K562 (cell line): ENCODE results near the gene PTPN5. TPM values are rescaled to one million over a fixed set of nuclear protein-coding genes. Genes with fewer than 3 reads are reported as not detected.
A peak's percentile ranks its signal among the peaks of the same experiment; 100 is the strongest.
"Not testable (repeated sequence)": the region's sequence is repeated elsewhere in the genome, so short reads cannot be mapped to it uniquely, and the experiment has no call there.

Experiments
- ATAC-seq: fragments of 200-7000 bp; cut with Tn5 transposase; 3 replicates; pipeline ENCODE4 v1.9.1; 2020; ENCODE audit warnings: moderate library complexity
- BruUV-seq: library from RNA; stranded (reverse); fragments of 400-500 nt; replicated peaks from 2 replicates; lab custom pipeline; 2021; lab: Mats Ljungman, UMichigan
- CTCF ChIA-PET: fragments of 300-600 bp; formaldehyde crosslinking; extraction: SDS; loops from one replicate; lab custom pipeline; 2021; ENCODE audit warnings: low intra/inter-chr PET ratio; lab: Yijun Ruan, JAX
- POLR2A ChIA-PET: fragments of 300-600, 350-650 bp; sonication (Branson Sonifier 250); formaldehyde crosslinking; extraction: SDS; loops from one replicate; lab custom pipeline; 2021; ENCODE audit warnings: antibody characterized with exemption, inconsistent platforms; lab: Yijun Ruan, JAX
- DNase-seq, 4 experiments: peaks; one replicate each; pipeline versions ENCODE4 v3.0.0 to v3.0.0-alpha.2; 2011 to 2018; ENCODE audit warnings: low spot score in 3 of 4, mixed read lengths in 3 of 4; ENCODE audit errors: extremely low read depth in 1 of 4
- FAIRE-seq: peaks from 2 replicates; lab custom pipeline; 2011; peaks lifted over from hg19 to GRCh38; lab: Jason Lieb, UNC
- H2AFZ ChIP-seq: 2 replicates; pipeline ENCODE4 v1.6.0; 2011; ENCODE audit warnings: low read depth, low read length, control low read depth, inconsistent platforms
- H3K27ac ChIP-seq: fragments of 200-600 bp; 3 replicates; pipeline ENCODE4 v1.8.0; 2011; ENCODE audit warnings: low read depth, mild to moderate bottlenecking, control low read depth, inconsistent platforms, low read length, moderate library complexity, mixed read lengths; ENCODE audit errors: extremely low read depth
- H3K27me3 ChIP-seq, 2 experiments: fragments of 300-600 bp in 1 of 2; 2 replicates in 1 of 2; 3 replicates in 1 of 2; pipeline versions ENCODE4 v1.6.0 to v1.8.0; 2011; ENCODE audit warnings: inconsistent platforms in 2 of 2, low read length in 2 of 2, mild to moderate bottlenecking in 1 of 2, mixed read lengths in 1 of 2, moderate library complexity in 1 of 2; ENCODE audit not compliant: control insufficient read depth in 2 of 2, insufficient read depth in 2 of 2
- H3K36me3 ChIP-seq: fragments of 300-600 bp; 3 replicates; pipeline ENCODE4 v1.8.0; 2011; ENCODE audit warnings: mild to moderate bottlenecking, low read length, inconsistent platforms; ENCODE audit not compliant: control insufficient read depth, insufficient read depth
- H3K4me1 ChIP-seq, 2 experiments: fragments of 200-600 bp in 1 of 2; replicated peaks in 1 of 2; 2 replicates in 1 of 2; 3 replicates in 1 of 2; pipeline versions ENCODE4 v1.5.1 to v1.8.0; 2011; ENCODE audit warnings: inconsistent platforms in 2 of 2, low read length in 2 of 2, mild to moderate bottlenecking in 1 of 2, mixed read lengths in 1 of 2, moderate library complexity in 1 of 2; ENCODE audit not compliant: control insufficient read depth in 2 of 2, insufficient read depth in 2 of 2
- H3K4me2 ChIP-seq: 2 replicates; pipeline ENCODE4 v1.6.1; 2011; ENCODE audit warnings: low read length, control low read depth, inconsistent platforms, mixed read lengths; ENCODE audit not compliant: insufficient read depth
- H3K4me3 ChIP-seq: fragments of 200-600 bp; sonication (generic), shearing (Covaris generic); 2 replicates; pipeline ENCODE4 v1.5.1; 2016; ENCODE audit warnings: control low read depth, inconsistent platforms
- H3K79me2 ChIP-seq: fragments of 200-600 bp; 3 replicates; pipeline ENCODE4 v1.8.0; 2011; ENCODE audit warnings: low read length, inconsistent platforms; ENCODE audit not compliant: control insufficient read depth, insufficient read depth
- H3K9ac ChIP-seq, 2 experiments: 2 replicates each; pipeline versions ENCODE4 v1.6.0 to v1.6.1; 2011; ENCODE audit warnings: low read depth in 2 of 2, low read length in 2 of 2, control low read depth in 1 of 2, inconsistent platforms in 1 of 2, mild to moderate bottlenecking in 1 of 2, mixed read lengths in 1 of 2; ENCODE audit not compliant: insufficient read depth in 1 of 2
- H3K9me1 ChIP-seq: one replicate; pipeline ENCODE4 v1.6.0; 2011; ENCODE audit warnings: inconsistent platforms, mild to moderate bottlenecking, low read length, moderate library complexity; ENCODE audit not compliant: control insufficient read depth, insufficient read depth
- H3K9me3 ChIP-seq: replicated peaks from 2 replicates; pipeline ENCODE4 v1.5.1; 2011; ENCODE audit warnings: low read depth, low read length, inconsistent platforms; ENCODE audit not compliant: control insufficient read depth, insufficient read depth
- H4K20me1 ChIP-seq: replicated peaks from 2 replicates; pipeline ENCODE4 v1.6.1; 2011; ENCODE audit warnings: low read length, inconsistent platforms, mixed read lengths; ENCODE audit not compliant: control insufficient read depth, insufficient read depth
- CEBPG ChIP-seq, 3 experiments: fragments of 200-800 bp in 1 of 3; sonication (Bioruptor generic) in 1 of 3; sonication (generic) in 1 of 3; formaldehyde crosslinking in 1 of 3; IDR thresholded peaks in 2 of 3; conservative IDR thresholded peaks in 1 of 3; 2 replicates each; pipeline versions ENCODE4 v1.6.1 to v1.8.0; 2016 to 2022; ENCODE audit warnings: missing compliant biosample characterization in 2 of 3, missing genetic modification characterization in 2 of 3, mild to moderate bottlenecking in 1 of 3, missing genetic modification reagents in 1 of 3
- ZNF785 ChIP-seq: fragments of 250-450 bp; sonication (Bioruptor Pico); IDR thresholded peaks from 2 replicates; pipeline ENCODE4 v1.4.0; 2020; ENCODE audit warnings: mild to moderate bottlenecking
- WGBS: fragments of 100-300 bp; shearing (Covaris generic); methylation state at CpG from one replicate; pipeline ENCODE4 v1.1.6; 2016; ENCODE audit warnings: low coverage, mixed read lengths; ENCODE audit not compliant: insufficient coverage; ENCODE audit errors: missing lambda C conversion rate; 5-methylcytosine and 5-hydroxymethylcytosine counted together
- in situ Hi-C: fragments of 300-500 bp; cut with MboI; formaldehyde crosslinking; loops from 4 replicates; pipeline ENCODE4 v1.15.0; 2018; ENCODE audit warnings: inconsistent platforms, mixed read lengths
- intact Hi-C: fragments of 100-400 bp; cut with micrococcal nuclease; formaldehyde crosslinking; loops from 2 replicates; pipeline ENCODE4 v1.14.2; 2022
- polyA plus RNA-seq, 8 experiments: library from polyadenylated mRNA; depleted of rRNA in 4 of 8; stranded (reverse) in 5 of 8; unstranded in 3 of 8; fragments of >200 nt; fragmentation: Nextera tagmentation in 2 of 8; fragmentation: Illumina TruSeq in 1 of 8; extraction: Ambion mirVana in 2 of 8; extraction: Trizol in 1 of 8; gene quantifications; 2 replicates each; pipeline versions ENCODE4 v1.2.1 to v1.2.3, GENCODE V29; 2011 to 2014; ENCODE audit warnings: inconsistent platforms in 1 of 8, missing spikeins in 1 of 8
- total RNA-seq, 7 experiments: library from RNA; depleted of rRNA in 6 of 7; stranded (reverse); fragments of >200 nt in 6 of 7; fragmentation: Illumina TruSeq in 2 of 7; extraction: Trizol in 2 of 7; gene quantifications; 2 replicates each; pipeline versions ENCODE4 v1.2.1 to v1.2.3, GENCODE V29; 2011 to 2021; ENCODE audit warnings: low replicate concordance in 1 of 7

Gene PTPN5
- total and polyA plus RNA-seq, 9 of the 15 experiments (the other 6 are each of a cell fraction or from before 2014, with no cell fraction given) = not detected

- H3K4me2 ChIP-seq, DNase-seq, H3K4me1 ChIP-seq, H3K27me3 ChIP-seq, H3K36me3 ChIP-seq, in situ Hi-C loops, FAIRE-seq, H3K9me1 ChIP-seq, H3K79me2 ChIP-seq, H3K9me3 ChIP-seq, H3K27ac ChIP-seq, BruUV-seq, H3K4me3 ChIP-seq, H4K20me1 ChIP-seq, H3K9ac ChIP-seq, POLR2A ChIA-PET, intact Hi-C loops, H2AFZ ChIP-seq, CTCF ChIA-PET, ATAC-seq: not testable (repeated sequence)
- 0% methylated on average over 1 of the region's 1 CpG for WGBS
Measured at GRCh38 chr11:18820160-18820559, 28.6 kb upstream of the PTPN5 start.

DNA sequence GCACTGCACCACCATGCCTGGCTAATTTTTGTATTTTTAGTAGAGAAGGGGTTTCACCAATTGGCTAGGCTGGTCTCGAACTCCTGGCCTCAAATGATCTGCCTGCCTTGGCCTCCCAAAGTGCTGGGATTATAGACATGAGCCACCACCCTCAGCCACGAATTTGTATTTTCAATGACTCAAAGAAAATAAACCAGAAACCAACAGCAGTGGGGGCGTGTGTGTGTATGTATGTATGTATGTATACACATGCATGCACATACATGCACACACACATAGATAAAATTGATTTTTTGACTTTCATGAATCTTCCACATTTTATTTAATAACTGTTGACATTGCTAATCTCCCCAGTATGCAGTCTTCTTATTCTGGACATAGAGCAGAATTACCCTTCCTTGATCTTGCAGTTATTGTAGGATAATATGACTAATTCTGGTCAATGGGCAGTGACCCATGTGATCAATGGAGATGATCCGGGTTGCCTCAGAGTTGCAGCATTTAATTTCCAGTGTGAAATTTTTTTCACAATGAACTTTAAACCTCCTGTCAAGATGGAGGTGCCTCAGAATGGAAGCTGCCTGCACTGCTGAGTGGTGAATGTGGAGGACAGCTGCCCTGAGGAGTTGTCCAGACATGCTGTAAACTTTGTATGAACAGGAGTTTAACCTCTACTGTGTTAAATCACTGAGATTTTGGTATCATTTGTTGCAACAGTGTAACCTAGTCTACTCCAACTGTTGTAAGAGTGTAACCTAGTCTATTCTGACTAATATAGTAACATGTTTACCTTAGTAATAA is 12.8 kb upstream of the PTPN5 start:
- H3K9me3 ChIP-seq = no peaks in the 10 kb centered on the region
- intact Hi-C loops (no loop called here), in situ Hi-C loops (no loop called here)
- ChIA-PET CTCF (no interaction called here), POLR2A (no interaction called here)
- no peaks in the 10 kb centered on the region for H3K36me3 ChIP-seq
- H3K4me3 ChIP-seq = no peak overlapping the region
- ATAC-seq (no peak), DNase-seq (peak in 1 of 4 experiments; percentile 2), FAIRE-seq (no peak)
- H3K79me2 ChIP-seq = no peaks in the 10 kb centered on the region
- TF ChIP-seq ZNF785 (CRISPR knock-in tag) = no peak
- TF ChIP-seq CEBPG (CRISPR knock-in tag; IDR thresholded peaks at IDR 0.05) = no peak
- peak in 1 of 2 experiments; percentile 35; a peak in 1 of 4 replicates for TF ChIP-seq CEBPG (tag; conservative IDR thresholded peaks at IDR 0.05 in 1 of 2, IDR thresholded peaks at IDR 0.05 in 1 of 2)
- H3K27me3 ChIP-seq = no peaks in the 10 kb centered on the region
- H4K20me1 ChIP-seq = no peaks in the 10 kb centered on the region
- H2AFZ ChIP-seq = no peak overlapping the region
- H3K9me1 ChIP-seq = no peaks in the 10 kb centered on the region
- WGBS = 0% methylated on average over 4 of the region's 4 CpGs
- no TSS peak for BruUV-seq
- no peak overlapping the region for H3K4me2 ChIP-seq
- no peak overlapping the region for H3K27ac ChIP-seq
- no peaks in the 10 kb centered on the region for H3K4me1 ChIP-seq
- H3K9ac ChIP-seq = no peak overlapping the region
